HG02840 (cell line): ENCODE measurements around the gene FAM124A.

Experiments used
- ATAC-seq: cut with Tn5 transposase; IDR thresholded peaks from one replicate; pipeline ENCODE4 v1.9.1; 2021; ENCODE audit warnings: mild to moderate bottlenecking, moderate library complexity, moderate number of reproducible peaks; ENCODE audit not compliant: unreplicated experiment, low FRiP score

The FAM124A gene

GRCh38 chr13:51218626-51219025 lies 3.6 kb upstream of the FAM124A start:
- no peak for ATAC-seq

GRCh38 chr13:51220706-51221105 lies 1.5 kb upstream of the FAM124A start:
- no peak for ATAC-seq

DNA sequence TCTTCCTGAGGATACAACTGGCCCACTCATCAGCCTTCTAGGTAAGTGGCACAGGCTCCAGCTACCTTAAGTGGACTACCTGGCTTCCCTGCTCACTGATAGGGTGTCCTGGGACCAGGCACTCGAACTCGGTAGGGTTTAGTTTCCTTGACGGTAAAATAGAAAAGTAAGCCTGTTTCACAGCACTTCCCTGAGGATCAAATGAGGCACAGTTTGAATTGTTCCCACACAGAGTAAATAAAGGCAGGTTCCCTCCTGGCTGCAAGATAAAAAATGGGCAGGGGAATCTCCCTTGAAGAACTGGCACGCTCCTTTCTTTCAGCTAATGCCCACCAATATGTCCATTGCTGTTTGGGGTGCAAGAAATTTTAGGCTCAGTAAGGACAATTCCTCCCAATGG lies 1.1 kb upstream of the FAM124A start:
- ATAC-seq: no peak

- no peak for ATAC-seq
These were observed 543 bp upstream of the FAM124A start for GRCh38 chr13:51221674-51222036.

DNA sequence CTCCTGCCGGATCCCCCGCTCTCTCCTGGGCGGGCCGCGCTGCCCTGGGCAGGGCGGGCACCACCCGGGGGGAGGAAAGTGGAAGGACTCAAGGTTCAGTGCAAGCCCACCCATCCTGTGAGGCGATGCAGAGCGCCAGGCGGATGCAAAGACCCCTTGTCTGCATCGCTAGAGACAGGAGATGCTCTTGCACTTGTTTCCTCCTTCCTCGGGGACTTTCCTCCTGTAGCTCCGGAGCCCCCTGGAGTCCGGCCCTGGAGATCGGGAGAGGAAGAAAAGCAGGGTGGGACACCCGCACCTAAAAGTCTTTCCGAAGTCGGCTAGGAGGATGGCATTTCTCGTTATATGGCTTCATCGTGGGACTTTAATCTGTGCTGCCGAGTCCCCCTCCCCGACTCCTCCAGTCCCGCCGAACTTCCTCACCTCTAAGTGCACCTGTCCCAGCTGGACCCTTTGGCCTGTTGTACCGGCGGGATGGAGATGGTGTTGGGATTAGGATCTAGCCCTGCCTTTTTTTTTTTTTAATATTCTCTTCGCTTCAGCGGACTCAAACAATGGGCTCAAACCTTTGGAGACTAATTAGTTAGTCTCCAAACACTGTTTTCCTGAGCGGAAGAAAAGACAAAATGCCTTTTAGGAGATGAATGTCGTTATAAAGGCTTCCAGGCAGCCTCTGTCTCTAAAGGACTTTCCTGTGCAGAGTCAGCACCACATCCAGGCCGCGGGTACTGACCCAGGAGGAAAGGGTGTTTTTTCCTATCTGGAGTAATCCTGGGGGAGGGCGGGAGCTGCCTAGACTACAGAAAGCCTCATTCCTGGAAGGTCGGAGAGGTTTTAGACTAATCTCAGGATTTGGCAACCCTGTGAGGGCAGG lies 725 bp downstream of the FAM124A start:
- ATAC-seq: no peak

DNA sequence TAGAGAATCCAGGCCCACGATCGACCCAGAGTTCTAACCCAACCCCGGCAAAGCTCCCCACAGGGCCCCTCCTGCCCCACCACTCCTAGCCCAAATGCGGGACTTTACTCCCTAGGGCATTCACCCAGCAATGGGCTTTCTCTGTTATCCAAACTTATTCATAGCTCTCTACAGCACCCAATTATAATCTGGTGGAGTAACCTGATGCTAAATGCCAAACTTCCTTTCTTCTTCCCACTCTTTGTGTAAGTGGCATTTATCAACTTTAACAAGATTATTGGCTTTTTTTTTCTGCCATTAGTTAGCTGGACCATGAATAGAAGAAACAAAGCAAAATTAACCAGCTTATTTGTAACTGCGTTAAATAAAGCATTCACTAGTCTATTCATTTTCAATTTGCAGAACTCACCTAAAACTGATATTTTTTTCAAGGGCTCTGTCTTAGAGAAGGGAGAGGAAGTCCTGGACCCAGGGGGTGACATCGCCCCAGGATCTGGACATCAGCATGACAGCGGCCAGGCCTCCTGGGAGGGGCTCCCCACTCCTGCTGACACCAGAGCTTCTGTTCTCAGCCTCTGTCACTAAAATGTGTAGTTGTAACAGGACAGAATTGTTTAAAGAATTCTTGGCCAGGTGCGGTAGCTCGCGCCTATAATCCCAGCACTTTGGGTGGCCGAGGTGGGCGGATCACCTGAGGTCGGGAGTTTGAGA lies 1.5 kb downstream of the FAM124A start:
- ATAC-seq: no peak

DNA sequence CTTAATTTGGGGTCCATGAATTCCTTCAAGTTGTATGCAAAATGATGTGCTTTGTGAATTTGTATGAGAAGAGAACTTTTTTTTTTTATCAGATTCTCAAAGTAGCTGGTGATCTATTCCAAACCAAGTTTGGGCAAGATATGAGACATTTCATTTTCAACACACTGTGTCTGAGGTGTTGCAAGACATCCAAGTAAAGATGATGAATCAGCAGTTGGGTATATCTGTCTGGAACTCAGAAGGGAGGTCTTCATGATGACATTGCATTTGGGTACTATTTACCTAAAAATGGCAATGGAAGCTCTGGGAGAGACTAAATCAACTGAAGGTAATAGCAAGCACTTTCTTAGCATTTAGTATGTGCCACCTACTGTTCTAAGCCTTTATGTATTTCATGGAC lies 2.8 kb downstream of the FAM124A start:
- ATAC-seq: no peak

GRCh38 chr13:51227404-51227803 lies 5.2 kb downstream of the FAM124A start:
- no peak for ATAC-seq

DNA sequence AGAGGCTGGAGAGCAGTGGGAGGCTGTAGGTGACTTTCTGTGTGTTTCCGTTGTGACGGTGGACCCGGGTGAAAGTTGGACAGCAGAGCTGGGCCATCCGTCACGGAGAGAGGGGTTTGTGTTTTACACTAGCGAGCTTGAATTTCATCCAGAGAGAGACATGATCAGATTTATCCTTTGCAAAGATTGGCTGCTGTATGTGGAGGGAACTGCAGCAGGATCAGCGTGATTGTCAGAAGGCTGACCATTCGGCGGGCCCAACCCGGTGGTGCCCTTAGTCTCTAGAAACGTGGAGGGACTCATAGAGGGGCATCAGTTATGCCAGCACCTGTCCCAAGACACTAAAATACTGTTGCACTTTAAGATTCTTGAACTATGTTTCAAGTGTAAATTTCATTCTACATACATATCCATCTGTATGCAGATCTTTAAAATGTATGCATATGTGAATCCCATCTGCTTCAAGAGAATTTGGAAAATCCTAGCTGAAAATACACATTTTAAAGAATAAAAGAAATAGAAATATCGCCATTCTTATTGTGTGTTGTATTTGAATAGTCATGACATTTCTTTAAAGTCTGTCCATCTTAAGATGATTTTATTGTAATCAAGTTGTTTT lies 7.0 kb downstream of the FAM124A start:
- ATAC-seq: no peak

DNA sequence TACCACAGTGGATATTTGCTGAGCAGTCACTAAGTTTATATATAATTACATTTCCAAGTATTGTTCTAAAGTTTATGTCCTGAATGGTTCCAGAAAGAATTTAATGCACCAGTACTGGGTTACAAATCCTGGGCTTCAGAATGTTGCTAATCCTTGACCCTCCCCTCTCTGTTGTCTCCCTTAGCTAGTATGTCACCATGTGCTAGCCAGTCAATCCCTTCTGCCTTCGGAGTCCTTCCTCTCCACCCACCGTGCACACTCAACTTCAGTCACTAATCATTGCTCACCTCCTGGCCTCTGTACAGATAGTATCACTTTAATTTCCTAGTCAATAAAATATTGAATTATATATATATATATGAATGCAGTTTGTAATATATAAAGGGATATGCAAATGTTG lies 7.5 kb downstream of the FAM124A start:
- no peak for ATAC-seq

DNA sequence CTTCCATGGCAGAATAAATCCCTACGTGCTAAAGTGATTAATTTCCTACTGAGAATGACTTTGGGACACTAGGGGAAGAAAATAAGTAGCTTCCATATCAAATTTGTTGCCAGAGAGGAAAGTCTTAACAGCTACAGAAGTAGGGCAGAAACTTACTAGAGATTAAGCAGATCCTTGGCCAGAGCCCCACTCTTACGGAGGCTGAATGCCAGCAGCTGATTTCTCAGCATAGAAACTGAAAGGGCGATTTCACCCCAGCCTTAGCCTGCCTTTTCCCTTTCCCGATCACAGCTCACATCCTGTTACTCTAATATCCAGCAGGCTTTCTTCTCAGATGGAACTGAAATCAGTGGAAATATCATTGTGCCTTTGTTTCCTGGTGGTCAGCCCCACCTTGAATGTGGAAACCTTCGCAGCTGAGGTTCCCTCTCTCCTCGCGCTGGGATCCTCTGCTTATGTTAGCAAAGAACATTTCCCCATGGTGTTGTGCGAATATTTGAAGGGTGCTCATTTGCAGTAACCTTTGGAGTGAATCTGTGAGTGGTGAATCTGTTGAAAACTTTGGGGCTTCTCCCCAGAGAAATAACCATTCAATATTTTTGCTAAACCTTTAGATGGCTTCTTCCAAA lies 8.4 kb downstream of the FAM124A start:
- no peak for ATAC-seq

GRCh38 chr13:51231456-51231855 lies 9.3 kb downstream of the FAM124A start:
- no peak for ATAC-seq

DNA sequence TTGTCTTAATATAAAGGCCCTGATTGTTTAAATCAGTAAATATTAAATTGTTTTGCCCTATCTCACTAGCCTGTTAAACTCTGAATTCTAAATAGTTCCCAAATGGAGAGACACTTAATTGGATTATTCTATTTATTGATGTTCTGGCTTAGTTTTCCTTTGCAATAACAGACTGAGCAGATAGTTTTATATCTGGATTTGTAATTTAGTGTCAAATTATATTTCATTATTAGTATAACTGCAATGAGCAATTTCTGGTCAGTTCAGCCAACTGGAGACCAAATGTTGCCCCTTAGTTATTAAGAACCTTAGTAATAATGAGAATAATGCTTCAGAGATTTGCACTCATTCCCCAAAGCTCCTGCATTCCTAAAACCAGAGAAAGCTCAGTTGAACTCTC lies 10.1 kb downstream of the FAM124A start:
- no peak for ATAC-seq

- no peak for ATAC-seq
These were observed 11.1 kb downstream of the FAM124A start for GRCh38 chr13:51233117-51233826.

DNA sequence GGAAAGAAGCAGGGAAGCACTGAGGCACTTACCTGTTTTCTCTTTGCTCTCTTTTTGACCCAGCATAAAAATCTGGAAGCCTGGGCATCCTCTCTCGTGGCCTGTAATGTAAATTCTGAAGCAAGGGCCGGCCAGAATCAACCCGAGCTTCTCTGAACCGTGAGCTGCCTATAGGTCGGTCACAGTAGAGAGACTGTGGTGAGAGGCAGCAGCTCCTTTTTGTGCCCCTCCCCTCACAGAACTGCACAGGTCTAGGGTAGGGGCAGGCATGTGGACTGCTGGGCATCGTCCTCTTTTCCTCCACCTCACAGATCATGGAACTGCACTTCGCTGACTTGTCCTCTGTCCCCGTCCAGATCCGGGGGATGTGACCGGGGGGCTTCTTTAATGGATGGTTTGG lies 12.5 kb downstream of the FAM124A start:
- no peak for ATAC-seq

GRCh38 chr13:51235186-51235585 lies 13.0 kb downstream of the FAM124A start:
- ATAC-seq: no peak

- ATAC-seq: no peak
These were observed 13.7 kb downstream of the FAM124A start for GRCh38 chr13:51235756-51236490.

- ATAC-seq: no peak
These were observed 14.2 kb downstream of the FAM124A start for GRCh38 chr13:51236491-51236792.

- no peak for ATAC-seq
These were observed 15.2 kb downstream of the FAM124A start for GRCh38 chr13:51237386-51237785.

GRCh38 chr13:51237887-51238286 lies 15.7 kb downstream of the FAM124A start:
- ATAC-seq: no peak
